Common myeloid progenitor, CD34-positive (primary cell): ENCODE measurements around the gene GAD2. TPM values are rescaled to one million over a fixed set of nuclear protein-coding genes. Genes with fewer than 3 reads are reported as not detected.

Source experiments
- CTCF ChIA-PET: fragments of 350-600 bp; sonication (Branson Sonifier 250); formaldehyde crosslinking; loops from one replicate; lab custom pipeline; 2021; ENCODE audit warnings: antibody characterized with exemption; lab: Charles Lee
- POLR2A ChIA-PET: fragments of 350-600 bp; sonication (Branson Sonifier 250); formaldehyde crosslinking; loops from one replicate; lab custom pipeline; 2021; ENCODE audit warnings: antibody characterized with exemption; lab: Charles Lee
- DNase-seq, 3 donors: peaks; one replicate each; pipeline versions ENCODE4 v3.0.0 to v3.0.0-alpha.2; 2013
- H3K27ac ChIP-seq, 2 experiments: 1 replicate in 1 of 2; 2 replicates in 1 of 2; pipeline ENCODE4 v1.7.0; 2013; ENCODE audit warnings: inconsistent platforms in 2 of 2, low read length in 2 of 2, mild to moderate bottlenecking in 2 of 2, low read depth in 1 of 2, moderate library complexity in 1 of 2; ENCODE audit not compliant: severe bottlenecking in 2 of 2, insufficient read depth in 1 of 2, poor library complexity in 1 of 2
- H3K27me3 ChIP-seq, 5 experiments: replicated peaks in 2 of 5; 1 replicate in 3 of 5; 2 replicates in 2 of 5; pipeline versions ENCODE4 v1.6.1 to v1.7.0; 2013; ENCODE audit warnings: low read length in 4 of 5, mild to moderate bottlenecking in 2 of 5, moderate library complexity in 2 of 5, inconsistent platforms in 1 of 5; ENCODE audit not compliant: insufficient read depth in 5 of 5, control insufficient read depth in 4 of 5
- H3K36me3 ChIP-seq, 4 experiments: 1 replicate in 2 of 4; 2 replicates in 2 of 4; pipeline versions ENCODE4 v1.6.1 to v1.7.0; 2013; ENCODE audit warnings: low read length in 3 of 4, control low read depth in 1 of 4, mild to moderate bottlenecking in 1 of 4; ENCODE audit not compliant: control insufficient read depth in 4 of 4, insufficient read depth in 4 of 4
- H3K4me1 ChIP-seq, 4 experiments: 1 replicate in 3 of 4; 2 replicates in 1 of 4; pipeline versions ENCODE4 v1.6.1 to v1.7.1; 2013; ENCODE audit warnings: low read length in 3 of 4, mild to moderate bottlenecking in 3 of 4, control low read depth in 1 of 4, inconsistent platforms in 1 of 4, moderate library complexity in 1 of 4; ENCODE audit not compliant: control insufficient read depth in 4 of 4, insufficient read depth in 4 of 4; ENCODE audit errors: control extremely low read depth in 1 of 4
- H3K4me3 ChIP-seq, 7 experiments: 1 replicate in 4 of 7; 2 replicates in 3 of 7; pipeline versions ENCODE4 v1.5.1 to v1.7.0; 2013; ENCODE audit warnings: mild to moderate bottlenecking in 7 of 7, low read length in 6 of 7, moderate library complexity in 6 of 7, inconsistent platforms in 2 of 7, low read depth in 2 of 7, control low read depth in 1 of 7; ENCODE audit not compliant: insufficient read depth in 4 of 7, control insufficient read depth in 1 of 7; ENCODE audit errors: extremely low read depth in 1 of 7
- H3K9me3 ChIP-seq, 5 experiments: 1 replicate in 4 of 5; 2 replicates in 1 of 5; pipeline versions ENCODE4 v1.6.1 to v1.7.1; 2013; ENCODE audit warnings: low read length in 4 of 5, mild to moderate bottlenecking in 2 of 5, inconsistent platforms in 1 of 5, low read depth in 1 of 5, moderate library complexity in 1 of 5; ENCODE audit not compliant: control insufficient read depth in 4 of 5, insufficient read depth in 2 of 5; ENCODE audit errors: control extremely low read depth in 1 of 5
- WGBS: methylation state at CpG from one replicate; pipeline ENCODE4 v1.1.5; 2013; ENCODE audit not compliant: insufficient coverage; 5-methylcytosine and 5-hydroxymethylcytosine counted together
- polyA plus RNA-seq: library from polyadenylated mRNA; unstranded; fragments of 120-200 nt; gene quantifications from one replicate; pipeline ENCODE4 v1.2.1, GENCODE V29; 2013

Gene GAD2
- not detected for polyA plus RNA-seq

DNA sequence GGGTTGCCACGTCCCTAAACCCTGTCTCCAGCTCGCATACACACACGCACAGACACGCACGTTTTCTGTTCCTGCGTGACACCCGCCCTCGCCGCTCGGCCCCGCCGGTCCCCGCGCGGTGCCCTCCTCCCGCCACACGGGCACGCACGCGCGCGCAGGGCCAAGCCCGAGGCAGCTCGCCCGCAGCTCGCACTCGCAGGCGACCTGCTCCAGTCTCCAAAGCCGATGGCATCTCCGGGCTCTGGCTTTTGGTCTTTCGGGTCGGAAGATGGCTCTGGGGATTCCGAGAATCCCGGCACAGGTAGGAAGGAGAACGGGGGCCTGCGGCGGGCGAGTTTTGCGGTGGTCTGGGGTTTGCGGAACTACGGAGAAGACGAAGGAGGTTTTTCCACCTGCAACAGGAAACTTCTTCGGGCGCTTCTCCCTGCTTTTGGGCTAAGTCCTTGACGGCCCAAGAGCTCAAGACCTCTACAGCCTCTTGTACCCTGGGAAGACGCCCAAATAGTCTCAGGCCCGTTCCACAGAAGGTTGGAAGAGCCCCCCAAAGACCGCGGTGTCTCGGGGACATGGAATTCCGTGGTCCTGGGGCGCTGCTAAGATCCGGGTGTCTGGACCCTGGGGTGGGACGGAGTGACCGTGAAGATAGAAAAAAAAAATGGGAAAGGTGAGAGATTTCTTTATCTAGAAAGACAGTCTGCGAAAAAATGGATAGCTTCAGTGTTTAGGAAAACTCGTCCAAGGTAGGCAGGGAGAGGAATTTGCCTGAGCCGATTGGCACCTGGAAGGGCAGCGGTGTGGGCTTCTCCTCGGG is at the start of gene GAD2:
GAD2 (plus strand) TSS at position 190 of the 811 bp plus-strand sequence; CDS start at position 226, 36 bp downstream.
- ChIA-PET CTCF (interaction anchor here (1.3 kb wide), 1 partner anchor 16 kb away, joined by 3 read pairs; no protein-coding TSS in a partner anchor), POLR2A (no interaction called here)
- H3K27me3 ChIP-seq: peaks cover 23 to 100% (median 72%) of the 10 kb centered on the region in 5 experiments
- peak within 1 kb of the TSS in 4 of 7 experiments; percentile 20 to 53 (median 35) for H3K4me3 ChIP-seq
- 2% methylated on average over 54 of the region's 60 CpGs for WGBS
- DNase-seq: peak in 1 of 3 donors; percentile 27
- H3K27ac ChIP-seq: no peak within 1 kb of the TSS
- no peaks in the 10 kb centered on the region for H3K36me3 ChIP-seq
- H3K9me3 ChIP-seq: peaks cover 0 to 6% (median 3%) of the 10 kb centered on the region in 5 experiments
- peaks cover 0 to 42% (median 31%) of the 10 kb centered on the region in 4 experiments for H3K4me1 ChIP-seq

DNA sequence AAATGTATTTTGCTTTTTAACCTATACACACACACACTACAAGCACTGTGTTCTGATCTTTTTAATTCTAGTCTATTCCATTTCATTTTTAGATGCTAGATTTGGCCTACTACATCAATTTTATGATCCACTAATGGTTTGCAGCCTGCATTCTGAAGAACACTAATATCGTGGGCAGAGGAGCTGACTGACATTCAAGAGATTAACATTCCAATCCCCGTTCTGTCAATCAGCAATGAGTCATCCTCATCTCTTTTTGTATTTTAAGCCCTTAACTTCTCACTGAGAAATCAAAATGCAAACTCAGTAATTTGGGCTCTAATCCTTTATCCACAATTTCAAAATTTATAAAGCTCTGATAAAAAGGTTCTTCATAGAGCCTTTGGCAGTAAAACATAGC is 47.1 kb upstream of the GAD2 start:
- Histone ChIP-seq H3K9me3 (no peaks in the 10 kb centered on the region), H3K4me3 (no peak overlapping the region), H3K4me1 (no peaks in the 10 kb centered on the region), H3K27me3 (peaks cover 0 to 40% (median 8%) of the 10 kb centered on the region in 5 experiments), H3K27ac (no peak overlapping the region), H3K36me3 (no peaks in the 10 kb centered on the region)
- CTCF ChIA-PET: no interaction called here
- POLR2A ChIA-PET: no interaction called here
- no peak for DNase-seq
- WGBS: 94% methylated on average over 2 of the region's 2 CpGs

DNA sequence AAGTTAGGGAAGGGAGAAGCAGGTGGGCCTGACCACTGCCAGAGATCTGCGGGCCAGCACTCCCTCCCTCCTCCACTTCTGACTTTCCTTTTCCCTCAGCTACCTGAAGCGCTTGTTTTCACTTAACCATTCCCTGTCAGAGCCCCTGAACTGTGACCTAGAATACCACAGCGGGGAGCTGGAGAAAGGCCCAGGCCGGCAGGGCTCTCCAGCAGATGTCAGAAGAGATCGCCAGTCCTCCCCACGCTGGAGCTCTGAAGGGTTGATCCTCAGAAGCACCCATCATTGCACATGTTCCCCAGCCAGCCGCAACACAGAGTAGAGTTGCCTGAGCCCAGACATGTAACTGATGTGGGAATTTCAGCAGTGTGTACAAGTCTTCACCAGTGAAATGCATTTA is 44.4 kb upstream of the GAD2 start:
- DNase-seq: no peak
- no peak overlapping the region for H3K4me3 ChIP-seq
- H3K27ac ChIP-seq: no peak overlapping the region
- H3K4me1 ChIP-seq: no peaks in the 10 kb centered on the region
- POLR2A ChIA-PET: no interaction called here
- CTCF ChIA-PET: no interaction called here
- WGBS: 83% methylated on average over 6 of the region's 7 CpGs
- H3K9me3 ChIP-seq: no peaks in the 10 kb centered on the region
- H3K36me3 ChIP-seq: no peaks in the 10 kb centered on the region
- peaks cover under 1 to 46% (median 16%) of the 10 kb centered on the region in 5 experiments for H3K27me3 ChIP-seq

DNA sequence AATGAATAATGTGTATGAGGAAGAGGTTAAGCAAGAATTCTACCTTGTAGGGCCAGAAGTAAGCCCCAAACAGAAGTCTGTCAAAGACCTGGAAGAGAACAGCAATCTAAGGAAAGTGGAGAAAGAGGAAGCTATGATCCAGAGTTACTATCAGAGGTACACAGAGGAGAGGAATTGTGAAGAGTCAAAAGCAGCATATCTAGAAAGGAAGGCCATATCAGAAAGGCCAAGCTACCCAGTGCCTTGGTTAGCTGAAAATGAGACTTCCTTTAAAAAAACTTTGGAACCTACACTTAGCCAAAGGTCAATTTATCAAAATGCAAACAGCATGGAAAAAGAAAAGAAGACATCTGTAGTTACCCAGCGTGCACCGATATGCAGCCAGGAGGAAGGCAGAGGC is 42.7 kb upstream of the GAD2 start:
- POLR2A ChIA-PET: no interaction called here
- Histone ChIP-seq H3K4me3 (no peak overlapping the region), H3K9me3 (no peaks in the 10 kb centered on the region), H3K27ac (no peak overlapping the region), H3K4me1 (no peaks in the 10 kb centered on the region), H3K36me3 (no peaks in the 10 kb centered on the region), H3K27me3 (peaks cover 3 to 53% (median 16%) of the 10 kb centered on the region in 5 experiments)
- DNase-seq: no peak
- CTCF ChIA-PET: no interaction called here
- WGBS: 77% methylated on average over 2 of the region's 2 CpGs

DNA sequence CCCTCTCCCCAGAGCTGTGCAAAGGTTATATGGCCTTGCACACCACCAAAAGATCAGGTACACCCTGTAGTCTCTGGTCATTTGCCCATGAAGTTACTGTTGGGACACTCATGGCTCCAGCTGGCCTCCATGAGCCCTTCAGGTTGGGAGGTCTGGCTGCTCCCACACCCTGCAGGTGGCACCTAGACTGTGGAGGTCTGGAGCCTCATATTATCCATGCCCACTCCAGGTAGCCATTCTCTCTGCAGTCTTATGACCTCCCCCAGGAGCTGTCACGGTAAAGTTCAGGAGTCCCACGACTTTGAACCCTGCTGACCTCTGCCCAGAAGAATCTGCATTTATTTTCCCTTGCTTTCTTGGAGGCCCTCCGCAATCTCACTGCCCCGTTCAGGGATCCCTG is 39.2 kb upstream of the GAD2 start:
- Histone ChIP-seq H3K27ac (no peak overlapping the region), H3K4me3 (no peak overlapping the region), H3K27me3 (peaks cover 3 to 30% (median 10%) of the 10 kb centered on the region in 5 experiments), H3K4me1 (no peaks in the 10 kb centered on the region), H3K9me3 (no peaks in the 10 kb centered on the region), H3K36me3 (no peaks in the 10 kb centered on the region)
- POLR2A ChIA-PET: no interaction called here
- CTCF ChIA-PET: no interaction called here
- 98% methylated on average over 4 of the region's 4 CpGs for WGBS
- no peak for DNase-seq

DNA sequence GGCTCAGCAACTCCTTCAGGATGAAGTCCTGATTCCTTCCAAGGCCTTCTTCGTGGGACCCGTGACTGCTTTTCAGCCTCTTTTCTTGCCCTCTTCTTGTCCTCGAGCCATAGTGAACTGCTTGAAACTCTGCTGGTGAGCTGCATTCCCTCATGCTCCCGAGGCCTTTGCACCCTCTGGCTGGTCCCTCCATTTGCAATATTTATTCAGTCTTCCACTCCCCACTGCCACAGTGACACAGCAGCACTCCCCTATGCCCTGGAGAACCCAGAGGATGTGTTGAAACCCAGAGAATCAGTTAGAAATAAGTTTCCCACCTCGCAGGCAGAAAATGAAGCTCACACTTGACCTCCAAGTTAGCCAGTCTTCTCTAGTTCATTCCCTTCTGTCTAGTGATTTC is 22.3 kb upstream of the GAD2 start:
- Histone ChIP-seq H3K4me3 (no peak overlapping the region), H3K36me3 (no peaks in the 10 kb centered on the region), H3K4me1 (no peaks in the 10 kb centered on the region), H3K27ac (no peak overlapping the region), H3K27me3 (peaks cover 0 to 4% (median 1%) of the 10 kb centered on the region in 5 experiments), H3K9me3 (no peaks in the 10 kb centered on the region)
- POLR2A ChIA-PET: no interaction called here
- WGBS: 98% methylated on average over 5 of the region's 5 CpGs
- CTCF ChIA-PET: no interaction called here
- DNase-seq: no peak

DNA sequence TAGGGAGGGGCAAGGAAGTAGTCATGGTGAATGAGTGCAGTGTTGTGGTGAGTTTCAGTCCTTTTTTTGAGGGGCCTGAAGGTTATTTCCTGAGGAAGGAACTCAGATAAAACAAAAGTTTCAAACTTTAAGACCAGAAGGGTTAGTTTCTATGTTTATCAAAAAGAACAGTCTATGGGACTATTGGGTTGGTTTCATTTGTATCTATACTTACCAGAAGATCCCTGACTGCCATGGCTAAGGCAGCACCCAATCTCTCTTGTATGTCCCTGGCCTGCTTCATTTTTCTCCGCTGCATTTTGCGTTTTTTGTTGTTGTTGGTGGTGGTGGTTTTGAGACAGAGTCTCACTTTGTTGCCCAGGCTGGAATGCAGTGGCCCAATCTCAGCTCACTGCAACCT is 19.3 kb upstream of the GAD2 start:
- no CpG with 5 or more reads among the region's 2 CpGs for WGBS
- POLR2A ChIA-PET: no interaction called here

More for the DNA sequence above, 19.3 kb upstream of the GAD2 start:
- peaks cover 0 to 11% (median 0%) of the 10 kb centered on the region in 5 experiments for H3K27me3 ChIP-seq
- no peaks in the 10 kb centered on the region for H3K4me1 ChIP-seq
- H3K4me3 ChIP-seq: no peak overlapping the region
- CTCF ChIA-PET: no interaction called here
- no peak overlapping the region for H3K27ac ChIP-seq
- H3K9me3 ChIP-seq: no peaks in the 10 kb centered on the region
- no peaks in the 10 kb centered on the region for H3K36me3 ChIP-seq
- DNase-seq: no peak
